NB4 (cell line): ENCODE data around the gene MRPS22.

Source experiments
- CTCF ChIP-seq: IDR thresholded peaks from one replicate; pipeline ENCODE4 v1.5.1; 2012; ENCODE audit warnings: low read depth, low read length
- MAX ChIP-seq: IDR thresholded peaks from 2 replicates; pipeline ENCODE4 v1.6.1; 2011; ENCODE audit warnings: low read depth, low read length
- POLR2A ChIP-seq: IDR thresholded peaks from 2 replicates; pipeline ENCODE4 v1.6.1; 2011; ENCODE audit warnings: mild to moderate bottlenecking; ENCODE audit not compliant: insufficient read length; ENCODE audit errors: extremely low read depth

- TF ChIP-seq MAX (no peak), CTCF (no peak), POLR2A (no peak)
These were observed 46.1 kb upstream of the MRPS22 start for GRCh38 chr3:139297588-139298311.
